Measurements from ENCODE around the gene MAPK12. TPM values are rescaled to one million over a fixed set of nuclear protein-coding genes. Genes with fewer than 3 reads are reported as not detected.
A peak's percentile ranks its signal among the peaks of the same experiment; 100 is the strongest.

The MAPK12 gene
- total RNA-seq, 2 donors from 2014 or later = 3.9 to 4.6 TPM

- intact Hi-C loops (cut with DNase I) = no loop called here
- no peak overlapping the region for H3K4me3 ChIP-seq
- no peaks in the 10 kb centered on the region for H3K36me3 ChIP-seq (replicated peaks in 1 of 2; ENCODE audit: insufficient read depth in 1 of 2, low read depth in 2 of 2)
- DNase-seq = peak in 1 of 4 donors; percentile 48
- H3K27ac ChIP-seq = peak overlapping the region in 3 of 4 donors; percentile 56 to 89 (median 86)
- H3K27me3 ChIP-seq = no peaks in the 10 kb centered on the region
- H3K4me1 ChIP-seq = peaks cover 96% of the 10 kb centered on the region
- TF ChIP-seq CTCF (IDR thresholded peaks at IDR 0.05) (no peak), POLR2A (IDR thresholded peaks at IDR 0.05) (no peak)
- no peaks in the 10 kb centered on the region for H3K9me3 ChIP-seq
- WGBS, 2 donors = 10 to 40% methylated on average over 3 to 26 of the region's 29 CpGs
- peak; percentile 8 for ATAC-seq
These were observed 35.4 kb upstream of the MAPK12 start for GRCh38 chr22:50296658-50297490.

DNA sequence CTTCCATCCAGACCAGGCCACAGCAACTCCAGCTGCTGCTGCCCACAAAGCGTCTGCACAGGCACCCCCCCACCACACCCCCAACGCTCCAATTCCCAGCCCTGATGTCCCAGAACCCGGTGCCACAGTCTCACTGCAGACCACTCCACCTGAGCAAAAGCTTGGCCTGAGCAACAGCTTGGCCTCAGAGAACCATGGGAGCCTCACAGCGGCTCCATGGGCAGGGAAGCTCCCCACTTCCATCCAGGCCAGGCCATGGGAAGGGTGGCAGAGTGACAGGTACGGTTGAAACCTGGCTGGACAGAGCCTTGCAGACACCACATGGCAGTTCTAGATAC, 32.8 kb upstream of the MAPK12 start:
- TF ChIP-seq CTCF (IDR thresholded peaks at IDR 0.05) (no peak), POLR2A (IDR thresholded peaks at IDR 0.05) (no peak)
- Histone ChIP-seq H3K36me3 (replicated peaks in 1 of 2; ENCODE audit: insufficient read depth in 1 of 2, low read depth in 2 of 2) (peaks cover 0 to 7% of the 10 kb centered on the region in 2 donors), H3K27me3 (no peaks in the 10 kb centered on the region), H3K9me3 (no peaks in the 10 kb centered on the region), H3K4me3 (no peak overlapping the region), H3K27ac (peak overlapping the region; percentile 76 to 89 (median 82)), H3K4me1 (peaks cover 73% of the 10 kb centered on the region)
- no peak for DNase-seq
- intact Hi-C loops (cut with DNase I) = no loop called here
- 51% methylated on average over 5 of the region's 5 CpGs; no CpG with 5 or more reads in 1 of the 2 donors for WGBS, 2 donors
- ATAC-seq = no peak

- DNase-seq (peak; percentile 60 to 82 (median 76)), ATAC-seq (peak; percentile 80)
- Histone ChIP-seq H3K4me1 (peaks cover 70% of the 10 kb centered on the region), H3K27me3 (no peaks in the 10 kb centered on the region), H3K27ac (peak overlapping the region; percentile 76 to 89 (median 82)), H3K9me3 (no peaks in the 10 kb centered on the region), H3K36me3 (replicated peaks in 1 of 2; ENCODE audit: insufficient read depth in 1 of 2, low read depth in 2 of 2) (peaks cover 4 to 10% of the 10 kb centered on the region in 2 donors), H3K4me3 (no peak overlapping the region)
- peak in 2 of 7 experiments; percentile 5 to 9 for TF ChIP-seq CTCF (IDR thresholded peaks at IDR 0.05)
- peak in 2 of 3 donors; percentile 37 to 40 for TF ChIP-seq POLR2A (IDR thresholded peaks at IDR 0.05)
- WGBS, 2 donors = 16 to 70% methylated on average over 2 to 42 of the region's 42 CpGs
- intact Hi-C loops (cut with DNase I) = no loop called here
These were observed 32.2 kb upstream of the MAPK12 start for GRCh38 chr22:50293441-50294318.

DNA sequence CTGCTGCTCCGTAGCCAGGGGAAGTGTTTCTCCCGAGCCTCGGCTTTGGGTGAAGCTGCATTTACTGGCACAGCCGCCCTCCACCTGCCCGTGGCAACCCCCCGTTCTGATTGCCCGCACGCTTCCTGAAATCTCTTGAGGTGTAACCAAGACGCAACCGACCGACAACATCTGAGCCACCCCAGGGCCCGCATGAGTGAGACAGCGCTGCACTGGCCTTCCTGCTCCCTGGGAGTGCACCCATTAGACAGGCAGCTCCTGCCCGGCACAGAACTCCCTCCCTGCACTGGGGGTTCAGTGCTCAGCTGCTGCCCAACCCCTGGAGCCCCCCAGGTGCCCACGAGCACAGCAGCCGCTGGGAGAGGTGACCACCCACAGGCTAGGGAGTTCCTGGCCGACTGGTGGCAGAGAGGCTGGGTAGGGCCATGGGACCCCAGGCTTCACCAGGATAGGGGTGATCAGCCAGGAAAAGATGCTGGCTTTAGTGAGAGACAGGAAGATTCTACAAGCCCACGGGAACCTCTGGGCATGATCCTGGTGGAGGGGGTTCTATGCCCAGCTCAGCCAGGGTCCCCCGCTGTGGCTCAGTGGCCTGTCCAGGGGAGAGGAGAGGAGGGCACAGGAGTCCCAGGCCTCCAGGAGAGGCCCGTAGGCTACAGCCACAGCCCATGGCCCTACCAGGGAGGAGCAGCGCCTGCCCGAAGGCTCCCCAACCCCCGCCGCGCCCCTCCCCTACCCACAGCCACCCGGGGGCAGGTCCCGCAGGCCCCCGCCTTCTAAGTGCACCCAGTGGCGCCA, 31.4 kb upstream of the MAPK12 start:
- Histone ChIP-seq H3K27ac (peak overlapping the region; percentile 36 to 89 (median 82)), H3K4me3 (no peak overlapping the region), H3K4me1 (peaks cover 61% of the 10 kb centered on the region), H3K9me3 (no peaks in the 10 kb centered on the region), H3K36me3 (replicated peaks in 1 of 2; ENCODE audit: insufficient read depth in 1 of 2, low read depth in 2 of 2) (peaks cover 5 to 15% of the 10 kb centered on the region in 2 donors), H3K27me3 (no peaks in the 10 kb centered on the region)
- DNase-seq (no peak), ATAC-seq (no peak)
- 41 to 77% methylated on average over 13 to 26 of the region's 29 CpGs for WGBS, 2 donors
- intact Hi-C loops (cut with DNase I) = no loop called here
- TF ChIP-seq CTCF (IDR thresholded peaks at IDR 0.05) (no peak), POLR2A (IDR thresholded peaks at IDR 0.05) (no peak)
